HCT116 (cell line): ENCODE data around the gene TNFRSF19.

Experiments used
- CTCF ChIP-seq, 3 experiments: fragments of 200-600 bp in 1 of 3; sonication (generic) in 1 of 3; IDR thresholded peaks in 2 of 3; conservative IDR thresholded peaks in 1 of 3; 2 replicates each; pipeline ENCODE4 v1.5.1; 2012 to 2017; ENCODE audit warnings: low read depth in 2 of 3, low read length in 2 of 3, antibody characterized with exemption in 1 of 3, borderline replicate concordance in 1 of 3, control low read depth in 1 of 3, mild to moderate bottlenecking in 1 of 3, mixed read lengths in 1 of 3, mixed run types in 1 of 3, moderate library complexity in 1 of 3; ENCODE audit not compliant: insufficient read depth in 1 of 3
- POLR2A ChIP-seq: IDR thresholded peaks from 2 replicates; pipeline ENCODE4 v1.7.0; 2011; ENCODE audit warnings: borderline replicate concordance; ENCODE audit not compliant: insufficient read depth, insufficient read length; ENCODE audit errors: extremely low read depth
- SIN3A ChIP-seq: IDR thresholded peaks from 2 replicates; pipeline ENCODE4 v1.6.1; 2012; ENCODE audit warnings: low read depth

GRCh38 chr13:23630349-23631093 lies 60.3 kb downstream of the TNFRSF19 start:
- no peak for TF ChIP-seq CTCF (IDR thresholded peaks at IDR 0.05 in 2 of 3, conservative IDR thresholded peaks at IDR 0.05 in 1 of 3; ENCODE audit: borderline replicate concordance in 1 of 3, insufficient read depth in 1 of 3, low read depth in 2 of 3, low read length in 2 of 3)
- TF ChIP-seq POLR2A = no peak
- TF ChIP-seq SIN3A = no peak
